ENCODE data around the gene DDX10.
"Not testable (repeated sequence)": the region's sequence is repeated elsewhere in the genome, so short reads cannot be mapped to it uniquely, and the experiment has no call there.

The DDX10 gene

DNA sequence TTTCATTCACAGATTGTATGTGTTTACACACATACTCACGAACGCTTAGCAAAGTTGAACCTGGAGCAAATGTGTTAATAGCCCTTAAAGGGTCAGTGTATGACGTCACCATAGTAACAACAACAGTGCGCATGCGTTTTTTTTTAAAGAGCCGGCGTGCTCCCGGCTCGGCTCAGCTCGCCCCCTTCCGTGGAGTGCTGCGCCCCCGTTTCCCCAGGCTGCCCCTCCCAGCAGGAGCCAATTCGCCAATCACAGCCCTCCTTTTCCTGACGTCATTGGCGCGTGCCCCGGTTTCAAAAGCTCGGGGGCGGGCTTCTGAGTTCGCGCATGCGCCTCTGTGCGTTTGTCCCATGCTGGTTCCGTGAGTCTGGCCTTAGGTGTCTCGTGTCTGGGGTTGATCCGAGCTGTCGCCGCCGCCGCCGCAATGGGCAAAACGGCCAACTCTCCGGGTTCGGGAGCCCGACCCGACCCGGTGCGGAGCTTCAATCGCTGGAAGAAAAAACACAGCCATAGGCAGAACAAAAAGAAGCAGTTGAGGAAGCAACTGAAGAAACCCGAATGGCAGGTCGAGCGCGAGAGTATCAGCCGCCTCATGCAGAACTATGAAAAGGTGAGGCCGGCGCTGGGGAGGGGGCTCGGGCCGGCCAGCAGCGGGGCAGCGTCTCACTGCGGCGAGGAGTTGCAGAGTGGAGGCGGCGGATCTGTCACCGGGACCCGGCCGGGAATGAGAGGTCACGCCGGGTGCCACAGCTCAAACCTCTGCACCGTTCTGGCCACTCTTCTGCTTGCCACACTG lies at the start of gene DDX10:
TSS of gene DDX10 (plus strand) at position 340 of the 796 bp plus-strand sequence. CDS start at position 425, 85 bp downstream.
- DNase-seq (ENCODE audit: low spot score): peak; percentile 99

DNA sequence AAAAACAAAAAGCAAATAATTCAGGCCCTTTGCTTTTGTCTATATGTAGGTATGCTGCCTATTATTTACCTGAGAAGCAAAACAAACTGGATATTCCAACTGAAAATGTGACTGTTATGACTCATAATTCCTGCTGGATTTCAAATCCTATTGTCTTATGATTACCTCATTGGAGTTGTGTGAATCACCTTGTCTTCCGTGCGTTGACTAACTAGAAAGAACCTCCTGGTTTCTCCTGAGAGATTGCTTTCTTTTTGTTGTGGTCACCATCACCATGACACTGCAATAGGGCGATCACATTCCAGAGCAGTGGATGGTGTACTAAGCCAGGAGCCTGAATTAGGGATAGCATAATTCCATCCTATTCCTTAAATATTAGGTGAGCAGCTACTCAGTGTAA lies 48.3 kb upstream of the DDX10 start:
- no peak for DNase-seq (ENCODE audit: low spot score)

DNA sequence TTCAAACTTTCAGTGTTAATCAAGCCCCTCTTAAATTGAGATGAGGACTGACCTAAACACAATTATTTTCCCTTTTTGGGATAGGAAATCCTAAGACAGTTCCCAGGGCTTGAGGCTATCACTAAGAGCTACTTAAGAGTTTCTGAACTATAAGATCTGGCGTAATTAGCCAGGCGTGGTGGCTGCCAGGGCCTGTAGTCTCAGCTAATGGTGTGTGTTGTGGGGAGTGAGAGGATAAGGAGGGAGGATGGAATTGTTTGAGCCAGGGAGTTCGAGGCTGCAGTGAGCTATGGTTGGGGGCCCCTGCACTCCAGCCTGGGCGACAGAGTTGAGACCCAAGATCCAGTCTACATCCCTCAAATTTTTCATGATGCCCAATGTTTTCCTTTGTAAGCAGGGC lies 47.8 kb upstream of the DDX10 start:
- DNase-seq (ENCODE audit: low spot score): no peak

DNA sequence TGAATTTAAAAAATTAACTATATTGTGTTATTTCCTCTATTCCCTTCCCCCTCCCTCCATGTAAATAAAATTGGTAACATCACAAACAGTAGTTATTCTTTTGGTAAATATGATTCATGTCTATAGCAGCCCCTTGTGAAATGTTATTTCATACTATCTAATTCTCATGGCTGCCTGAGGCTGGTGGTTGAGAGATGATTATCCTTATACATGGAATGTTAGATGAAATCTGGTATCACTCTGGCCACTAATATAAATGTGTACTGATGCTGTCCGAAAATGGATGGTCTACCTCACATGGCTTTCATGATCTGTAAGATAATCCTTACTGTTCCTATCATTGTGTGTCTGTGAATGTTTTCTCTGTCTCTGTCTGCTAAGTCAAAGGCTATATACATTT lies 46.3 kb upstream of the DDX10 start:
- no peak for DNase-seq (ENCODE audit: low spot score)

DNA sequence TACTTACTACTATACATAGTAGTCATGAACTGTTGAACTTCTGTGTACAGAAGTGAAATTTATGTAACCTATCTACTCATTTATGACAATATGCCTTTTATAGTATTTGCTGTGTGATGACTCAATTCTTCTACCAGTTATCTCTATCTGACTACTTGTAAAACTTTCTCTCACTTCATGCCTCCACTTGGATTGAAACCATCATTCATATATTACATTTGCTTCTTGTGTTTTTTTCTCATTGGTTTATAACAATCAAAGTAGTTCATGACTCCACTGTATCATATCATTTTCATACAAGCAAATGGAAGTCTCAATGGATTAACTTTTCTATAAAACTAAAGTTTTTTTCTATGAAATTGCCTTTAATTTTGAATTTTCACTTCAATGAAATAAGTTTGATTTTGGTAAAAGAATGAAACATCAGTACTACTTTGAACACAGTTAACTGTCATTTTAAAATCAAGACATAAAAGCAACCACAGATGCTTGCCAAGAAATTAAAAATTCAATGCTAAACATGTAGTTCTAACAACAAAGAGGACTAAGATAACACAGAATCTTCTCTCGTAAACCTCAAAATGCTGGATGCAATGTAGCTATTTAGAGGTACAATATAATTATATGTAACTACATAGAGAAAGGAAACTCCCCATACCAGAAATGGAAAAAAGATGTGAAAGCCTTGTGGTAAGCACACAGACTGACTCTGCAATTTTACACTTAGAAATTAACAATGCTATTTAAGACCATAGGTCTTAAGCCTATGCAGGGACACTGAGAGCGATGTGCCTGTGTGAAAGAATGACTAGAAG lies 43.7 kb upstream of the DDX10 start:
- DNase-seq (ENCODE audit: low spot score): no peak

DNA sequence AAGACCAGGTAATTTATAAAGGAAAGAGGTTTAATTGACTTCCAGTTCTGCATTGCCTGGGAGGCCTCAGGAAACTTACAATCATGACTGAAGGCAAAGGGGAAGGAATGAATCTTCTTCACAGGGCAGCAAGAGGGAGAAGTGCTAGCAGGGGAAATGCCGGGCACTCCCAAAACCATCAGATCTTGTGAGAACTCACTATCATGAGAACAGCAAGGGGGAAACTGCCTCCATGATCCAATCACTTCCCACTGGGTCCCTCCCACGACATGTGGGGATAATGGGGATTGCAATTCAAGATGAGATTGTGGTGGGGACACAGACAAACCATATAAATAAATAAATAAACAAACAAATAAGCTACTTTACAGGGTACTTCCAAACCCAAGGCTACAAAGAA lies 42.5 kb upstream of the DDX10 start:
- DNase-seq (ENCODE audit: low spot score): no peak

DNA sequence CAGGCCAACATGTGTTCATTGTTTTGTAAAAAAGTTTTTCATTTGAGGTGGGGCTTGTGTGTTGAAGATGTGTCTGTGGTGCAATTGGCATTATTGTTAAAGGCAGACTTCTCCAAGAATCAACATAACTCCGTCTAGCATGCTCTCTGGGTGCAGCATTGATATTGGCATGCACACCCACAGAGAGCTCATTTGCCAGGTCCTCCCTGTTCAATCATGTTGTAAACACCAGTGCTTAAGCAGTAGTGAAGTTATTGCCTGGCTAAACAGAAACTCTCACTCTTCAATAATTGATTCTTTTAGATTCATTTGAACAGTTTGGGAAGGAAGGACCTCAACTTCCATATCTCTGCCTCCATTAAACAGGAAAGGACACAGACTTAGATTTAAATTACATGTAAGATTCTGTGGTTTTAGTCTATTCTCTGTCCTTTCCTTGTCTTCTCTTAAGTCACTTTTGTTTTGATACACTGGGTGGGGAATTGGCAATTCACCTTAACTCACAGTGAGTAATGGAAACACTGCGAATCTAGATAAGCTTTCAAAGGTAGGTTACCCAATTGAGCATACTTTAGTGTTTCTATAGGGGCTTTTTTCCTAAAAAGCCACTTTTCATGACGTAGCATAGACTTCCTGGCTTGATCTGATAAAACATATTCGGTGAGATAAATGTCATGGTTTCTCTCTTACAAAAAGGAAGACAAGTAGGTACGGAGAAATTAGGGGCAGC lies 40.5 kb upstream of the DDX10 start:
- no peak for DNase-seq (ENCODE audit: low spot score)

DNA sequence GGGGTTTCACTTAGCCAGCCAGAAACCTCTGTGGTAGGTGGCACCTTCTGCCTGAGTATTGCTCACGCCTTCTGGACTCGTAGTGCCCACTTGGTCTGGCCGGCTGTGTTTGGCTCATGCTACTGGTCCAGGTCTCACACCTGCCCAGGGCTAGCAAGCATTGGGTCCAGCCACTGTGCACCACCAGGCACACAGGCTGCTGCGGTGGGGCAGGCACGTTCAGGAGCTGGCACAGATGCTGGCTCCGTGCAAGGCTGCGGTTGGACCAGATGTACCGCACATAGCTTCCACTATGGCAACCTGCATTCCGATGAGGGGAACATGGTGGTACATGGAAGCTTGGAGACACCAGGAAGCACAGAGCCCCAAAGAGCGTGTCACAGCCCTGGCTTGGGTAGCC lies 36.5 kb upstream of the DDX10 start:
- DNase-seq (ENCODE audit: low spot score): no peak

DNA sequence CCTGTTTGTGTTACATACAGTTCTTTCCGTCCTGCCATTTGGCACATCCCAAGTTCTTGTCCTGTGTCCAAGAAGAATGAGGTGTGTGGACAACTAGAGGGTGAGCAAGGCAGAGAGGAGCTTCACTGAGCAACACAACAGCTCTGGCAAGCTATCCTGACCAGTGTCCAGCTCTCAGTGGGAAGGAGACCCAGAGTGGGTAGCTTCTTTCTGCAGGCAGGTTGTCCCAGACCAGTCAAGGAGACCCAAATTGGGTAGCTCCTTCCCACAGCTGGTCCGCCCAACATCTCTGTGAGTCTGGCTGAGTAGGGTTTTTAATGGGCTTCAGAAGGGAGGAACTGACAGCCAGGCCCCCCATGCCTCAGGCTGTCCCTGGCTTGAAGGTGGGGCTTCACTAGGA lies 36.1 kb upstream of the DDX10 start:
- DNase-seq (ENCODE audit: low spot score): no peak

DNA sequence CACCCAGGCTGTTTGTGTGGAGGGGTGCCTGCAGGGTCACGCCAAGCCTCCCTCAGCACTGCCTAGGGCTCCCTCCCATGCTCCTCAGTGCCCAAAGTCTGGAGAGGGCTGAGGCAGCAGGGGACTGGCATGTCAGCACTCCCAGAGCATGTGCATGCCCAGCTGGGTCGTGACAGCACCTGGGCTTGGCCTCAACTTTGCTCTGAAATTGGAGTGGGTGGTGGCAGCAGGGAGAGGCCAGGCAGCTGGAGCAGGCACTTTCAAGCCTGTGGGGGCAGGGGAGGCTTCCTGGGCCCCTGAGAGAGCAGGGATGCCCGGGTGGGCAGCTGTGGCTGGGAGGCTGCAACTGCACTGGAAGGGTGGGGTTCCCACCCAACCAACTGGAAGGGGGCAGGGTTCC lies 35.6 kb upstream of the DDX10 start:
- DNase-seq (ENCODE audit: low spot score): no peak

DNA sequence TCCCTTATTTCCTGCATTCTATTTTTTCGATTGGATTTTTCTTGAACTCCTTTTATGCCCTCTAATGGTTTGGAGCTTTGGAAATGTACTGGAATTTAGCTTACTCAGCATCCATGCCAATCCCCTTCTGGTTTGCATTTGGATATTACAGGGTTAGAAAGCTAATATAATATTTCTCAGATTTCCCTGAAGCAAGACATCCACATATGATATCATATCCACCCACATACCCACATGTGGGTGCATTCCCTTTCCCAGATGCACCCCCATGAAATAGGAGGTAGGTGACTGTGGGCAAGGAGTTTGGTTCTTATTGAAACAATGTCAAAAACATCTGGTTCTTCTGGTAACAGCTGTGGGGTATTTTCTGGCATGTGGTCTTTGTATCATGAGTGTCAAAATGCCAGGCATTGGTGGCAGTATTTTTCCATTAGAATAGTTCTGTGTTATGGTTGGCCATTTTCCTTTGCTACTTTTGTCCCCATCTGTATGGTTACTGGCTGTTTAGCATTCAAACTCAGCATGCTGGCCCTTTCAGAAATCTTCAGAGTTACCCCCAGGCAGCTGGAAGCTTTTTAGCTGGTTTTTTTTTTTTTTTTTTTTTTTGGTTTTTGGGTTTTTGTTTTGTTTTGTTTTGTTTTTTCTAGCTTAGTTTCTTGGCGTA lies 32.7 kb upstream of the DDX10 start:
- DNase-seq (ENCODE audit: low spot score): no peak

DNA sequence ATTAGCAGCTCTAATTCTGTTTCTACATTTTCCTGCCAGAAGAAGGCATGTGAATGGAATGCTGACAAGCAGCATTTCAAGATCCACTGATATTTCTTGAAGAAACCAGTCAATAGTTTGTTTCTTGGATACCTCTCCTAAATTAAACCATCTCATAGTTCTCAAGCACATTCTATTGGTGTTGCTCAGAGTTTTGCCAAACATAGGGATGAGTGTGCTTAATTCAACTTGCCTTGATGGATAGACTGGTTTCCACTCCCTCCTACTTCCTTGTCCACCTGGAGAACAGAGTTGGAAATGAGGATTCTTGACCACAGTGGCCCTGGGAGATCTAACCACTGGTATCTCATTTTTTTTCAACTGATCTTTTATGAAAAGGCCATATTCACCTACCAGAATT lies 29.8 kb upstream of the DDX10 start:
- DNase-seq (ENCODE audit: low spot score): no peak

DNA sequence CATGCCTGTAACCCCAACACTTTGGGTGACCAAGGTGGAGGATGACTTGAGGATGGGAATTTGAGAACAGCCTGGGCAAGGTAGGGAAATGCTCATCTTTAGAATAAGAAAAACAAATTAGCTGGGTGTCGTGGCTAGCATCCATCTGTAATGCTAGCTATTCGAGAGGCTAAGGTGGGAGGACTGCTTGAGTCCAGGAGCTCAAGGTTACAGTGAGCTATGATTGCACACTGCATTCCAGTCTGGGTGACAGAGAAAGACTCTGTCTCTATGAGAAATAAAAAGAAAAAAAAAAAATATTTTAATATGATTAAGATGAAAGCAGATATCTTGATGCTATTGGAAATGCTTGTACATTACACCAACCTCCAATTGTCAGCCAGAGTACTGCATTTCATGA lies 28.6 kb upstream of the DDX10 start:
- no peak for DNase-seq (ENCODE audit: low spot score)

DNA sequence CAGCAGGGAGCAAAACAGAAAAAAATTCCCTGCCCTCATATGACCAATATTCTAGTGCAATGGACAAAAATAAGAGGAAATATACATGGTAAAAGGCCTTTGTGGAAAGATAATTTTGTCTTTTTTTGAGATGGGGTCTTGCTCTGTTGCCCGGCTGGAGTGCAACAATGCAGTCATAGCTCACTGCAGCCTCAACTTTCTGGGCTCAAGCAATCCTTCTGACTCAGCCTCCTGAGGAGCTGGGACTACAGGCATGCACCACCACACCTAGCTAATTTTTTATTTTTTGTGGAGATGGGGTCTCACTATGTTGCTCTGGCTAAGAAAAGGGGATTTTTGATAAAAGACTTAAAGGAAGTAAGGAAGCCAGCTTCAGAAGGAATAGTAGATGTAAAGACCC lies 25.7 kb upstream of the DDX10 start:
- DNase-seq (ENCODE audit: low spot score): no peak

DNA sequence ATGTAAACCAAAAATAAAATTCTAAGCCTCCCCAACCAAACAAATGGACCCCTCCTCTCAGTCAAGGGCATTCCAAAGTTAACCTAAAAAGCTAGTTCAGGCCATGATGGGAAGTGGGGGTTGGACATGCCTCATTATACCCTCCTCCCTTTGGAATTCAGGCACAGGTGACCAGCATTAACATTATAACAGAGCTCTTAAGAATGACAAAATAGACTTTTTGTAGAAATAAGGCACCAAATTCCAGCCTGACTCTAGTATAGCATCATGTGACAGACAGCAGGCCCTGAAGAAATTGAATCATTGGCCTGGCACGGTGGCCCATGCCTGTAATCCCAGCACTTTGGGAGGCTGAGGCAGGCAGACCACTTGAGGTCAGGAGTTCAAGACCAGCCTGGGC lies 23.1 kb upstream of the DDX10 start:
- DNase-seq (ENCODE audit: low spot score): not testable (repeated sequence)

DNA sequence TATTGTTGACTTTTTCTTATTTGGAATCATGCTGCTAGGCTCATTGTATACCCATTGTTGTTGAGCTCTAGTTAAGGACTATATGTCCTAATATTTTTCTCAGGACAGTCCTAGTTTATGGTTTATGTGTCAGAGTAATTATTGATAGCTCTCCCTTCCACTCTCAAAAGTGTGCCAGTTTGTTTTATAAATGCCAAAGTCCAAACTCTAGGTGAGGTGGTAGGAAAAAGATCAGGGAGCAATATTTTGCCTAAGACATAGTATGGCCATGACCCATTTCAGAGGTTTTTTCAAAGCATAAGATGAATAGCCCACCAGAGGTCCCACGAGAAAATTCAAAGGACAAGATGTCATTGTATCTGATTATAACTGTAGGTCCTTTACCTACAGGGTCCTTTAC lies 20.9 kb upstream of the DDX10 start:
- DNase-seq (ENCODE audit: low spot score): no peak

DNA sequence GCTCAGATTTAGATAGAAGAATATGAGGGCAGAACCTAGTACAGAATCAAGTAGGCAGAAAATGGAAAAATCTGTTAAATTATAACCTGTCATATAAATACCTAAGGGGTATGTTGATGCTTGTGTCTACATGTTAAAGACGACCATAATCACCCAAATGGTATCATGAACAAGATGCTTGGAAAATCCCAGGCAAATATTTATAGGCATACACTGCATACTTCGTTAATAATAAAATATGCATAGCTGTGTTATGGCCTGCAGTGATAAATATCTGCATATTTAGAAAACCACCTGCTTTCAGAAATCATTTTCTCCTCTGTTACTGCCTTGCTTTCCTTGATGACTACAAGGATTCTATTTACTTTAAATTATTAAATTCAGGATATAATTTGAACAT lies 18.9 kb upstream of the DDX10 start:
- no peak for DNase-seq (ENCODE audit: low spot score)

DNA sequence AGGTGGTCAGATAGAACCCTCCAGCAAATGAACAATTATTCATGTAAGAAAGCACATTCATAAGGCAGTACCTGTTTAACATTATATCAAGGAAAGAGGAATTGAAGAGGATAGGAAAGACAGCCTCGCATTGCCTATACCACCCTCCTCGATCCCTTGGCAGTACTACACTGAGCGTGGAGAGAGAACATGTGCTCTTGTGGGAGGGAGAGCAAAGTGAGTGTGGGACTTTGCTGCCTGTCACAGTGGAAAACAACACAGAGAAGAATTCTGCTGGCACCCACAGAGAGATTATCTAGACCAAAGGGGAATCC lies 17.5 kb upstream of the DDX10 start:
- DNase-seq (ENCODE audit: low spot score): no peak

DNA sequence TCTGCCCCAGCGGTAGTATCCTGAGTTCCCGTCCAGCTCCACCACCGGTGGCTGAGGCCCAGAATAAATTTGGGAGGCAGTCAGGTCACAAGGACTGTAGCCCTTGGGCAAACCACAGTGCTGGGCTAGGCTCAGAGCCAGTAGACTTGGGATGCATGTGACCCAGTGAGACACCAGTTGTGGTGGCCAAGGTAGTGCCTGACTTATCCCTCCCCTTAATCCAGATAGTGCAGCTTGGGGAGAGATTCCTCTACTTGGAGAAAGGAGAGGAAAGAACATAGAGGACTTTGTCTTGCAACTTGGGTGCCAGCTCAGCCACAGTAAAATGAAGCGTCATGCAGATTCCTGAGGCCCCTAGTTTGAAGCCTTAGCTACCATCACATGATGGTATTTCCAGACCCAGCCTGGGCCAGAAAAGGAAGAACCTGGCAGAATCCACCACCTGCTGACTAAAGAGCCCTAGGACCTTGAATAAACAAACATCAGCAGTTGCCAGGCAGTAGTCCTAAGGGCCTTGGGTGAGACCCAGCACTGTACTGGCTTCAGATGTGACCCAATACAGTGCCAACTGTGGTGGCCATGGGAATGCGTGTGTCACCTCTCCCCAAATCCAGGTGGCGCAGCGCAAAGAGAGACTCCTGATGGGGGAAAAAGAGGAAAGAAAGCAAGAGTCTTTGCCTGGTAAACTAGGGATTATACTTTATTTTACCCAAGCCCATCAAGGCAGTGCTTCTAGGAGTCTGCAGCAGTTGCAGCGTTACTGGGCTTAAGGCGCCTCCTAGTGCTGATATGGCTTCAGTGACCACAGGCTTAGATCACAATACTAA lies 17.0 kb upstream of the DDX10 start:
- DNase-seq (ENCODE audit: low spot score): peak; percentile 52

DNA sequence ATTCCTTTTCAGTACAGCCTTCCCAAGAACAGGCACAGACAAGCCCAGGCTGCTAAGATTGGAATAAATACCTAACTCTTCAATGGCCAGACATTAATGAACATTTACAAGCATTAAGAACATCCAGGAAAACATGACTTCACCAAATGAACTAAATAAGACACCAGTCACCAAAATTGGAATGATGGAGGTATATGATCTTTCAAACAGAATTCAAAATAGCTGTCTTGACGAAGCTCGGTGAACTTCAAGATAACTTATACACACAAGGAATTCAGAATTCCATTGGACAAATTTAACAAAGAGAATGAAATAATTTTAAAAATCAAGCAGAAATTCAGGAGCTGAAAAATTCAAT lies 16.4 kb upstream of the DDX10 start:
- no peak for DNase-seq (ENCODE audit: low spot score)

DNA sequence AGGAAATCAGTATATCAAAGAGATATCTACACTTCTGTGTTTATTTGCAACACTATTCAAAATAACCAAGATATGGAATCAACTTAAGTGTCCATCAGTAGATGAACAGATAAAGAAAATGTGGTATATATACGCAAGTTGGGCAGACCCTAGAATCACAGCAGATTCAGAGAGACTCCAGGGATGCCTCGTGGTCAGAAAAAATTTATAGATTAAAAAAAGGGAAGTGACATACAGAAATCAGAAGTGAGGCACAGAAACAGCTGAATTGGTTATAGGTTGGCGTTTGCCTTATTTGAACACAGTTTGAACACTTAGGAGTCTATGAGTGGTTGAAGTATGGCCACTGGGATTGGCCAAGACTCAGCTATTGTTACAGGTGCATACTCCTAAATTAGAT lies 10.8 kb upstream of the DDX10 start:
- not testable (repeated sequence) for DNase-seq (ENCODE audit: low spot score)
